Hepatocyte (in vitro differentiated cells): ENCODE results near the gene TLN1.

Experiments
- EZH2 ChIP-seq: fragments of 200-600 bp; sonication (generic); IDR thresholded peaks from 2 replicates; pipeline ENCODE4 v1.6.1; 2016; ENCODE audit warnings: antibody characterized with exemption, mild to moderate bottlenecking, borderline replicate concordance
- EZH2phosphoT487 ChIP-seq: fragments of 200-600 bp; sonication (generic); IDR thresholded peaks from one replicate; pipeline ENCODE4 v1.6.1; 2018; ENCODE audit warnings: antibody characterized with exemption, mild to moderate bottlenecking, low read depth, moderate library complexity; ENCODE audit not compliant: unreplicated experiment, severe bottlenecking

- no peak for TF ChIP-seq EZH2
- no peak for TF ChIP-seq EZH2phosphoT487
Measured at GRCh38 chr9:35658137-35658967, 73.6 kb downstream of the TLN1 start, which contains the start of gene CCDC107.
